Stimulated activated CD4-positive, alpha-beta T cell treated with anti-CD3 and anti-CD28 coated beads, Interleukin-4, amount 100 ng/mL, for 4 hours (primary cell): ENCODE data around the gene ZNF772.
A peak's percentile ranks its signal among the peaks of the same experiment; 100 is the strongest.
"Not testable (repeated sequence)": the region's sequence is repeated elsewhere in the genome, so short reads cannot be mapped to it uniquely, and the experiment has no call there.

Experiments
- DNase-seq, 2 experiments: peaks; one replicate each; pipeline ENCODE4 v3.0.0-alpha.2; 2020

The ZNF772 gene

DNA sequence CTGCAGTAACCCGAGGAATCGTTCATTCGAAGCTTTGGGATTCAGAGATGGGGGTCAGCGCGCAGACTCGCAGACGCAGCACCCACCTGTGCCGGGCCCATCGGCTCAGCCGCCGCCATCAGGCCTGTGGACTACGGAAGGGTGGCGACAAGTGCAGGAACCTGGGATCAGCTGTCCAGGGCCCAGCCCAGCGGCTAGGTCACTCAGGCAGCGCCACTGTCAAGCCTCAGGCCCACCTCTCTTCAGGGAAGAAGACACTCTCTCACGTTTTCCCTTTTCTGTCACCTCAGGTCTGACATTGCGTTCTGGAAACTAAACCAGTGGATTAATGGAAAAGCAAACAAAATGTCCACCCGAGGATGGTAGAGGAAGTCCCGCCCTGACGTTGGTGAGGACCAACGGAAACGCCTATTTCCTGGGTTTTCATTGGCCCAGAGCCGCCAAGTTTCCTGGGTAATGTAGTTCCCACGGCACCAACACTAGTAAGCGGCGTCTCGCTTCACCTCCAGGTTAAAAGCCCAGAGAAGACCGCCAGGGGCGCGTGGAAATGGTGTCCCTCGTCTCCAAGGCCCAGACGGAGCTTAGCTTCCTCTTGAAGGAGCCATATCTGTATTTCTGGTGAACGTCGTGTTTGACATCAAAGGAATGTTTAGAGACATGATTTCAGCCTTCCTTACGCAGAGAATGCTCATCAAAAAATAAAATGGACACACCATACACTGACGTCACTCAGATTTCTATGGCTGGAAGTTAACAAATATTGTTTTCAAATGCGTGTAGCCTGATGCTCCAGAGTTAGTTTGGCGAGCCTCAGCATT, at the start of gene ZNF772:
Gene ZNF772 (minus strand): TSS at position 376 of the 818 bp plus-strand sequence. CDS start 257 bp downstream, at position 119.
- peak; percentile 75 to 89 for DNase-seq

DNA sequence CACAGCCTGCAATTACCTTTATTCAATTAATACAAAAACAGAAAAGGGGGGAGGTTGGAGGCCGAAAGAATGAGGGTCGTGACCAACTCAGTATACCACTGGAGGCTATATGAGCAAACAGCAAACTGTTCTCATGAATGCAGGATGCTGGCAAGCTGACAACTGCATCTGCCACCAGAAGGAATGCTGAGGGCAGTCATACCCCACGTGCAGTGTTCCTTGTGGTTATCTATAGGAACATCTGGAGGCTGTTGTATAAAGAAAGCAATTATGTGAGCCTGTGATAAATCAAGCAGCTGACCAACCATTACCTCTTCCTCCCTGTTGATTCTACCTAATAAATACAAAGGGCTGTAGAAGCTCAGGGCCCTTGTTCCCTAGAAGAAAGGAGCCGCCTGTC, 40.7 kb upstream of the ZNF772 start:
- DNase-seq, result not testable (repeated sequence)

- DNase-seq, result no peak
Measured at GRCh38 chr19:57515255-57515654, 37.9 kb upstream of the ZNF772 start.

GRCh38 chr19:57512845-57513244, 35.5 kb upstream of the ZNF772 start:
- no peak for DNase-seq

DNA sequence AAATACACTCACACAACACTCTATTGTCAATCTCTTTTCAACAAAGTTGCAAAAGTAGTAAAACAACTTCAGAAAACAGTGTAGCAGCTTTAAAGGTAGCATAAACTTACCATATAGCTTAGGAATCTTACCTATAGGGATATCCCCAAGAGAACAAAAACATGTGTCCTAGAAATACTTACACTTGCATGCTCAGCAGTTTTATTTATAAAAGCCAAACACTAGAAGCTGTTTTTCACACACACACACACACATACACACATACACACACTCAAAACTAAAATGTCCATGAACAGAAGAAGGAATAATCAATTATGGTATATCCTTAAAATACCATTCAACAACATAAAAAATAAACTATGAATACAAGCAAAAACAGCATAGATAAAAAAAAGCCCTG, 34.1 kb upstream of the ZNF772 start:
- DNase-seq, result no peak

GRCh38 chr19:57506163-57506562, 28.8 kb upstream of the ZNF772 start:
- no peak for DNase-seq

GRCh38 chr19:57500400-57500799, 23.0 kb upstream of the ZNF772 start:
- not testable (repeated sequence) for DNase-seq

- DNase-seq, result peak; percentile 95 to 96
Measured at GRCh38 chr19:57499680-57500395, 22.5 kb upstream of the ZNF772 start, which contains the start of gene ZNF773. Gene ZNF773 (plus strand): TSS chr19:57499938. CDS start chr19:57500081, 143 bp downstream.

- not testable (repeated sequence) for DNase-seq
Measured at GRCh38 chr19:57499332-57499679, 21.9 kb upstream of the ZNF772 start.

DNA sequence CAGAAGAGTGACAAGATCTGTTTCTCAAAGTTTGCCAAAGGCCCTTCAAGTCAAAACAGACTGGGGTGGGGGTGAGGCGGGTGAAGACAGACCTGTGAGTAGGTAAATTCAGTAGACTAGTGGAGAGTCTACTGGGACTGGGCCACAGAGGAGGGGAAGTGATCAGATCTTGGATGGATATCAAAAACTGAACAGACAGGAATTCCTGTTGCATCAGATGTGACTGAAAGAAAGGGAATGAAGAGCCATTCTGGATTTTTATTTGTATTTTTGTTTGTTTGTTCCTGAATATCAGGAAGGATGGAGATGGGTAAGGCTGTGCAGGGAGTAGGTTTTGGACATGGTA, 10.9 kb upstream of the ZNF772 start:
- DNase-seq, result not testable (repeated sequence)

- DNase-seq, result peak; percentile 92 to 94
Measured at GRCh38 chr19:57487477-57488298, 10.3 kb upstream of the ZNF772 start, which contains the start of gene ZNF419. Gene ZNF419 (plus strand): TSS chr19:57487750. CDS start chr19:57487951, 201 bp downstream.

DNA sequence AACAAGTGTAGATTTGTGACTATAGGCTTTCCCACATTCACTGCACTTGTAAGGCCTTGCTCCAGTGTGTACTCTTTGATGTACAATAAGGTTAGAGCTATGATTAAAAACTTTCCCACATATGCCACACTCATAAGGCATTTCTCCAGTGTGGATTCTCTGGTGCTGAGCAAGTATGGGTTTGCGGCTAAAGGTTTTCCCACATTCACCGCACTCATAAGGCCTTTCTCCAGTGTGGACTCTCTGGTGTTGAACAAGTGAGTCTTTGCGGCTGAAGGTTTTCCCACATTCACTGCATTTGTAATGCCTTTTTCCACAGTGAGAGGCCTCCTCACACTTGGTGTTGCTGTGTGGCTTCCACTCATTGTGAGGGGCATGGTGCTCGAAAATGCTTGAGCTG, 3.7 kb downstream of the ZNF772 start:
- DNase-seq, result no peak

- DNase-seq, result no peak
Measured at GRCh38 chr19:57466489-57466888, 10.9 kb downstream of the ZNF772 start.

GRCh38 chr19:57465680-57466381, 11.5 kb downstream of the ZNF772 start:
- no peak for DNase-seq

- no peak for DNase-seq
Measured at GRCh38 chr19:57452307-57452706, 25.1 kb downstream of the ZNF772 start.

DNA sequence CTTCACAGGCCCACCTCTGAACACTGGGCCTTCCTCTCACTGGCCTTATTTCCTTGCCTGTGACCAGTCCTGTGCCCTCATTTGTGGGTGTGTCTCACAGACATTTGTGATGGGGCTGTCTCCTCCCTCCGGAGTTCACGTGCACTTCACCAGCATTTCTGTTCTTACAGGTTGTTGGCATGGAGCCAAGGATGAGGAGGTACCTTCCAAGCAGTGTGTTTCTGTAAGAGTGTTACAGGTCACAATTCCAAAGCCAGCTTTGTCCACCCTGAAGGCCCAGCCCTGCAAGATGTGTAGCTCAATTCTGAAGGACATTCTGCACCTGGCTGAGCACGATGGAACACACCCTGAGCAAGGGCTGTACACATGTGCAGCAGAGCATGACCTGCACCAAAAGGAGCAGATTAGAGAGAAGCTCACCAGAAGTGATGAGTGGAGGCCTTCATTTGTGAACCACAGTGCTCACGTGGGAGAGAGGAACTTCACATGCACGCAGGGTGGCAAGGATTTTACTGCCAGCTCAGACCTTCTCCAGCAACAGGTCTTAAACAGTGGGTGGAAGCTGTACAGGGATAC, 34.2 kb downstream of the ZNF772 start:
- DNase-seq, result no peak

DNA sequence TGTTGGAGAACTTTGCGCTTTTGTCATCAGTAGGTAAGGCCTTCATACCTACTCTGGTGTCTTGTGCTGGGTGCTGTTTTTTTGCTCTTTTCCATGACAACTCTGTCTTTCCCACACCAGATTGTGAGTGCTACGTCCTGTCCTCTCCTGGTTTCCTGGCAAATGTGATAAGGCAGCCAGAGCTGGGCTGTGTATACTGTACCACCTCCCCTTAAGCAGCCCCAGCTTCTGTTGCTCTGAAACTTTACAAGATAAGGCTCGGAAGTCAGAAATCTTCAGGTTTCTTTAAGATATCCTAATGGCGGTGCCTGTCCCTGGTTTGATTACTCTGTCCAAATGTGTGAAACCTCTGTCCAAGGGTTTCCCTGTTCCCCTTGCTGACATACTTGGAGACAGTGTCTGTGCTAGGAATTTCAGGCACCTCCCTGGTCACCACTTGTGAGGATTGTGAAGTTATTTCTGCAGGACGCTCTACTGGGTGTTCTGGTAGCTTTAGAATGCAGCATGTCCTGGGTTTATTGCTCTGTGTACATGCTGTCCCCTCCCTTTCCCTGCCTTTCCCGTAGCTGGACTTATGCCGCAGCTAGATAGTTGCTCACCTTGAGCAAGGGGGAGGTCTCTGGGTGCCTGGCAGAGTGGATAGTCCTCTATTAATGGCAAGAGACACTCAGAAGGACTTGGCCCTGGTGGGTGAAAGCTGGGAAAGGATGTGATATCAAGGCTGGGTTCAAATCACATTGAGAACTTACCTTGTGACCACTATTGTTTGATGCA, 35.2 kb downstream of the ZNF772 start:
- DNase-seq, result no peak

GRCh38 chr19:57438925-57439324, 38.4 kb downstream of the ZNF772 start:
- DNase-seq, result no peak

DNA sequence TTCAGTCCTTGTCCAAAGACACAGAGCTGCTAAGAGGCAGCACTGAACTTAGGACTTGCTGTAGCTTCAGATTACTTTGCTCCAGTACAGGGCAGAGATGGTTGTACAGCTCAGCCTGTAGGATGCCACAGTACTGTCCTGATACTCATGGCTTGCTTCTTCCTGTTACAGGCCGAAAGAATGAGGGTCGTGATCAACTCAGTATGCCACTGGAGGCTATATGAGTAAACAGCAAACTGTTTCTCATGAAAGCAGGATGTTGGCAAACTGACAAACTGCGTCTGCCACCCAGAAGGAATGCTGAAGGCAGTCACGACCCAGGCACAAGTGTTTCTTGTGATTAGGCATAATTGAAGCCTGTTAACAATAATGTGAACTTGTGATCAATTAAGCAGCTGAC, 39.4 kb downstream of the ZNF772 start:
- no peak for DNase-seq

DNA sequence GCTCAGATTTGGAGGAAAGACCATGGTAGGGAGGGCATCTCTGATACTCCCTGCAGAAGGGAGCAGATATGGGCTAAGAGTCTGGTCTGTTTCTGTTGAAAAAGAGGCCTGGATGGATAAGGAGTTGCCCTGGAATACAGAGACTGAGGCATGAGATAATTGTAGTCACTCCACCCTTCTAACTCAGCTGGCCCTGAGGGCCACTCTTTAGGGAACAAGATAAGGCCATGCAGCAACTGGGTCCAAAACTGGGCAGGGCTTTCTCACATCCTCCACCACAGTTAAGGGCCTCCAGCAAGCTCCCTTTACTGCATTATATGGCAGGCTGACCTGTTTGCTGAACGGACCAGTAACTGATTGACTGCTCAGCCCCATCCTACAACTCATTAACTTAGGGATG, 40.9 kb downstream of the ZNF772 start:
- DNase-seq, result no peak
